ENCODE data around the gene SV2B. TPM values are rescaled to one million over a fixed set of nuclear protein-coding genes. Genes with fewer than 3 reads are reported as not detected.
"Not testable (repeated sequence)": the region's sequence is repeated elsewhere in the genome, so short reads cannot be mapped to it uniquely, and the experiment has no call there.

The SV2B gene
- polyA plus RNA-seq, 1 donor: 2.4 TPM

DNA sequence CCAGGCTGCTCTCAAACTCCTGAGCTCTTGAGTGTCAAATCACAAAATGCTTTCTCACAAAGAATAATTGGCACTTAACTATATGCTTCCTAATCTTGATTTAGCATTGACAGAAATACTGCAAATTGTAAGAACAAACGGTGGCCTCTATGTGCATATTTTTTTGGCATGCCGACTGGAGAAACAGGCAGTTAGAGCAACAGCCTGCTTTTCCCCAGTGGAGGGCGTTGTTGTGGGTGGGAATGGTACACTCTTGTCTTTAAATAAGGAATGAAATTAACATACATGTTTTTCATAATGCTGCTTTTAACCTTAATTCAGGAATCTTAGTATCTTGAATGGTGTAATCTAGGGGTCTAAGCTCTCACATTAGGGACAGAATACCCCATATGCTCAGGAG lies 31.1 kb upstream of the SV2B start:
- Histone ChIP-seq H3K9me3 (ENCODE audit: control insufficient read depth, low read depth, low read length) (no peaks in the 10 kb centered on the region), H3K27ac (ENCODE audit: low read length) (no peak overlapping the region), H3K27me3 (ENCODE audit: control insufficient read depth, insufficient read depth, low read length) (peaks cover 6% of the 10 kb centered on the region), H3K4me3 (ENCODE audit: low read length) (no peak overlapping the region), H3K4me1 (ENCODE audit: control insufficient read depth, insufficient read depth, low read length) (no peaks in the 10 kb centered on the region), H3K36me3 (ENCODE audit: control insufficient read depth, insufficient read depth, low read length) (no peaks in the 10 kb centered on the region)
- no peak for DNase-seq
- no CpG with 5 or more reads among the region's 3 CpGs for WGBS (ENCODE audit: insufficient coverage, low lambda C conversion rate)

DNA sequence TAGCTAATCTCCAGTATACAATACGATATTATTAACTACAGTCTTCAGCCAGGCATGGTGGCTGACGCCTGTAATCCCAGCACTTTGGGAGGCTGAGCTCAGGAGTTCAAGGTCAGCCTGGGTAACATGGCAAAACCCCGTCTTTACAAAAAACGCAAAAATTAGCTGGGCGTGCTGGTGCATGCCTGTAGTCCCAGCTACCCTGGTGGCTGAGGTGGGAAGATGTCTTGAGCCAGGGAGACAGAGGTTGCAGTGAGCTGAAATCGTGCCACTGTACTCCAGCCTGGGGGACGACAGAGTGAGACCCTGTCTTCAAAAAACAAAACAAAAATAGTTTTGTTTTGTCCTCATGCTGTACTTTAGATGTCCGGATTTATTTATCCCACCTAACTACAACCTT lies 29.2 kb upstream of the SV2B start:
- no peak overlapping the region for H3K4me3 ChIP-seq (ENCODE audit: low read length)
- no peaks in the 10 kb centered on the region for H3K9me3 ChIP-seq (ENCODE audit: control insufficient read depth, low read depth, low read length)
- H3K27ac ChIP-seq (ENCODE audit: low read length): no peak overlapping the region
- H3K36me3 ChIP-seq (ENCODE audit: control insufficient read depth, insufficient read depth, low read length): no peaks in the 10 kb centered on the region
- H3K27me3 ChIP-seq (ENCODE audit: control insufficient read depth, insufficient read depth, low read length): peaks cover 2% of the 10 kb centered on the region
- WGBS (ENCODE audit: insufficient coverage, low lambda C conversion rate): 67% methylated on average over 1 of the region's 8 CpGs
- H3K4me1 ChIP-seq (ENCODE audit: control insufficient read depth, insufficient read depth, low read length): no peaks in the 10 kb centered on the region
- DNase-seq: no peak

DNA sequence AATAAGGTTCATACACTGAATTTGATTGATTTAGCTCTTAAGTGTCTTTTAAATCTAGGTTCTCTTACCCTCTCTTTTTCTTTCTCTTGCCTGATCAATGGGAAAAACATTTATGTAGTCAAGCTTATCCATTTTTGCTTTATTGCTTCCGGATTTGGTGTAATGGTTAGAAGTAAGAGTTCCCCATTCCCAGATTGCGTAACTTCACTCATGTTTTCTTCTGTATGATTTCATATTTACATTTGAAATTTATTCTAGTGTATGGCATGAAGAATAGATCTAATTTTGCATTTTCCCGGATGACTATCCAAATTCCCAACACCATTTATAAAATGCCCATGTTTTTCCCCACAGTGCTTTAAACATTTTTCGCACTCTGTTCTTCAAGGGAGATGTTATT lies 27.9 kb upstream of the SV2B start:
- Histone ChIP-seq H3K27me3 (ENCODE audit: control insufficient read depth, insufficient read depth, low read length) (peaks cover 2% of the 10 kb centered on the region), H3K27ac (ENCODE audit: low read length) (no peak overlapping the region), H3K4me3 (ENCODE audit: low read length) (no peak overlapping the region), H3K36me3 (ENCODE audit: control insufficient read depth, insufficient read depth, low read length) (no peaks in the 10 kb centered on the region), H3K4me1 (ENCODE audit: control insufficient read depth, insufficient read depth, low read length) (no peaks in the 10 kb centered on the region), H3K9me3 (ENCODE audit: control insufficient read depth, low read depth, low read length) (no peaks in the 10 kb centered on the region)
- DNase-seq: no peak
- WGBS (ENCODE audit: insufficient coverage, low lambda C conversion rate): 94% methylated on average over 3 of the region's 4 CpGs

DNA sequence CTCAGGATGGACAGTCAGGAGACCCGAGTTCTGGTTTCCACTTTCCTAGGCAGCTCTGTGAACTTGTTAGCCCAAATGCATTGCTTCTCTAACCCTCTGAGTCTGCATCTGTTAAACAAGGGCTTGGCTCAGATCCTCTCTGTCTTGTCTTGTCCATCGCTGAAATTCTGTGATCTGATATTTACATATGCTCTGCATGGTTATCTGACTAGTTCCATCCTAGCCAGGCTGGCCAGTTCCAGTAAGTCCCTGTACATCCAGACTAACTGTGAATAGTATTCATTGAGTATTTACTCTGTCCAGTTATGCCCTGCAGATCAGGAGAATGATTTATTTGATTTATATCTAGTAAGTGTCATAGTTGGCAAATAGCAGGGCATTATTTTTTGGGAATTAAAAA lies 27.0 kb upstream of the SV2B start:
- H3K27ac ChIP-seq (ENCODE audit: low read length): no peak overlapping the region
- no peaks in the 10 kb centered on the region for H3K9me3 ChIP-seq (ENCODE audit: control insufficient read depth, low read depth, low read length)
- WGBS (ENCODE audit: insufficient coverage, low lambda C conversion rate): no CpG with 5 or more reads among the region's 2 CpGs
- no peaks in the 10 kb centered on the region for H3K36me3 ChIP-seq (ENCODE audit: control insufficient read depth, insufficient read depth, low read length)
- peaks cover 2% of the 10 kb centered on the region for H3K27me3 ChIP-seq (ENCODE audit: control insufficient read depth, insufficient read depth, low read length)
- no peaks in the 10 kb centered on the region for H3K4me1 ChIP-seq (ENCODE audit: control insufficient read depth, insufficient read depth, low read length)
- no peak overlapping the region for H3K4me3 ChIP-seq (ENCODE audit: low read length)
- no peak for DNase-seq

- Histone ChIP-seq H3K27me3 (ENCODE audit: control insufficient read depth, insufficient read depth, low read length) (peaks cover 2% of the 10 kb centered on the region), H3K36me3 (ENCODE audit: control insufficient read depth, insufficient read depth, low read length) (no peaks in the 10 kb centered on the region), H3K4me3 (ENCODE audit: low read length) (no peak overlapping the region), H3K9me3 (ENCODE audit: control insufficient read depth, low read depth, low read length) (no peaks in the 10 kb centered on the region), H3K27ac (ENCODE audit: low read length) (no peak overlapping the region), H3K4me1 (ENCODE audit: control insufficient read depth, insufficient read depth, low read length) (no peaks in the 10 kb centered on the region)
- 100% methylated on average over 1 of the region's 1 CpG for WGBS (ENCODE audit: insufficient coverage, low lambda C conversion rate)
- no peak for DNase-seq
These were observed 26.3 kb upstream of the SV2B start for GRCh38 chr15:91073768-91074167.

- no peak for DNase-seq
- Histone ChIP-seq H3K36me3 (ENCODE audit: control insufficient read depth, insufficient read depth, low read length) (no peaks in the 10 kb centered on the region), H3K27ac (ENCODE audit: low read length) (no peak overlapping the region), H3K27me3 (ENCODE audit: control insufficient read depth, insufficient read depth, low read length) (peaks cover 2% of the 10 kb centered on the region), H3K4me1 (ENCODE audit: control insufficient read depth, insufficient read depth, low read length) (no peaks in the 10 kb centered on the region), H3K9me3 (ENCODE audit: control insufficient read depth, low read depth, low read length) (no peaks in the 10 kb centered on the region), H3K4me3 (ENCODE audit: low read length) (no peak overlapping the region)
- no CpG with 5 or more reads among the region's 1 CpG for WGBS (ENCODE audit: insufficient coverage, low lambda C conversion rate)
These were observed 24.3 kb upstream of the SV2B start for GRCh38 chr15:91075739-91076138.

- no peaks in the 10 kb centered on the region for H3K27me3 ChIP-seq (ENCODE audit: control insufficient read depth, insufficient read depth, low read length)
- H3K27ac ChIP-seq (ENCODE audit: low read length): no peak overlapping the region
- DNase-seq: no peak
- no peaks in the 10 kb centered on the region for H3K9me3 ChIP-seq (ENCODE audit: control insufficient read depth, low read depth, low read length)
- no peak overlapping the region for H3K4me3 ChIP-seq (ENCODE audit: low read length)
- H3K4me1 ChIP-seq (ENCODE audit: control insufficient read depth, insufficient read depth, low read length): no peaks in the 10 kb centered on the region
- H3K36me3 ChIP-seq (ENCODE audit: control insufficient read depth, insufficient read depth, low read length): no peaks in the 10 kb centered on the region
These were observed 23.0 kb upstream of the SV2B start for GRCh38 chr15:91077029-91077428.

GRCh38 chr15:91093866-91094265 lies 6.2 kb upstream of the SV2B start:
- H3K4me3 ChIP-seq (ENCODE audit: low read length); H3K9me3 ChIP-seq (ENCODE audit: control insufficient read depth, low read depth, low read length); H3K36me3 ChIP-seq (ENCODE audit: control insufficient read depth, insufficient read depth, low read length); H3K4me1 ChIP-seq (ENCODE audit: control insufficient read depth, insufficient read depth, low read length); DNase-seq; H3K27ac ChIP-seq (ENCODE audit: low read length): not testable (repeated sequence)
- WGBS (ENCODE audit: insufficient coverage, low lambda C conversion rate): no CpG with 5 or more reads among the region's 4 CpGs
- peaks cover 13% of the 10 kb centered on the region for H3K27me3 ChIP-seq (ENCODE audit: control insufficient read depth, insufficient read depth, low read length)

- H3K27me3 ChIP-seq (ENCODE audit: control insufficient read depth, insufficient read depth, low read length): peaks cover 55% of the 10 kb centered on the region
These were observed 1.6 kb upstream of the SV2B start for GRCh38 chr15:91098451-91098850.

DNA sequence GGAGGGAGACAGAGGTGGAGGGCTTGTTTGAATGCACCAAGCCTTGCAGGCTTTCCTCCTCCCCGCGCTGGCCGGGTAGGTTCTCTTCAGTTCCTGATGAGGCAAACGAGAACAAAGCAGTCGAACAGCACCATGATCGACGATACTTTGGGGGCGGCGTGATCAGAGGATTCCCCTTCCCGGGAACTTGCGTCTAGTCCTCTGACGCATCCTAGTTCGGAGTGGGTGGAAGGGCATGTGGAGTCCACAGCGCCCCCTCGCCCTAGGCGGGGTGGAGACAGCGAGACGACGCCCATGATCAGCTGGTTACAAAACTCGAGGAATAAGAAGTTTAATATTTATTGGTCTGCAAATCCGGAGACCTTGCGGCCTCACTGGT lies 452 bp upstream of the SV2B start:
- Histone ChIP-seq H3K27ac (ENCODE audit: low read length) (no peak overlapping the region), H3K36me3 (ENCODE audit: control insufficient read depth, insufficient read depth, low read length) (no peaks in the 10 kb centered on the region), H3K4me1 (ENCODE audit: control insufficient read depth, insufficient read depth, low read length) (no peaks in the 10 kb centered on the region), H3K4me3 (ENCODE audit: low read length) (no peak overlapping the region), H3K27me3 (ENCODE audit: control insufficient read depth, insufficient read depth, low read length) (peaks cover 63% of the 10 kb centered on the region), H3K9me3 (ENCODE audit: control insufficient read depth, low read depth, low read length) (no peaks in the 10 kb centered on the region)
- no CpG with 5 or more reads among the region's 22 CpGs for WGBS (ENCODE audit: insufficient coverage, low lambda C conversion rate)
- DNase-seq: peak; percentile 17 to 41

More at GRCh38 chr15:91098451-91098850, 1.6 kb upstream of the SV2B start:
- no peaks in the 10 kb centered on the region for H3K36me3 ChIP-seq (ENCODE audit: control insufficient read depth, insufficient read depth, low read length)
- no peaks in the 10 kb centered on the region for H3K9me3 ChIP-seq (ENCODE audit: control insufficient read depth, low read depth, low read length)
- no peak overlapping the region for H3K4me3 ChIP-seq (ENCODE audit: low read length)
- H3K4me1 ChIP-seq (ENCODE audit: control insufficient read depth, insufficient read depth, low read length): no peaks in the 10 kb centered on the region
- no peak overlapping the region for H3K27ac ChIP-seq (ENCODE audit: low read length)
- DNase-seq: no peak
- WGBS (ENCODE audit: insufficient coverage, low lambda C conversion rate): 100% methylated on average over 1 of the region's 6 CpGs

DNA sequence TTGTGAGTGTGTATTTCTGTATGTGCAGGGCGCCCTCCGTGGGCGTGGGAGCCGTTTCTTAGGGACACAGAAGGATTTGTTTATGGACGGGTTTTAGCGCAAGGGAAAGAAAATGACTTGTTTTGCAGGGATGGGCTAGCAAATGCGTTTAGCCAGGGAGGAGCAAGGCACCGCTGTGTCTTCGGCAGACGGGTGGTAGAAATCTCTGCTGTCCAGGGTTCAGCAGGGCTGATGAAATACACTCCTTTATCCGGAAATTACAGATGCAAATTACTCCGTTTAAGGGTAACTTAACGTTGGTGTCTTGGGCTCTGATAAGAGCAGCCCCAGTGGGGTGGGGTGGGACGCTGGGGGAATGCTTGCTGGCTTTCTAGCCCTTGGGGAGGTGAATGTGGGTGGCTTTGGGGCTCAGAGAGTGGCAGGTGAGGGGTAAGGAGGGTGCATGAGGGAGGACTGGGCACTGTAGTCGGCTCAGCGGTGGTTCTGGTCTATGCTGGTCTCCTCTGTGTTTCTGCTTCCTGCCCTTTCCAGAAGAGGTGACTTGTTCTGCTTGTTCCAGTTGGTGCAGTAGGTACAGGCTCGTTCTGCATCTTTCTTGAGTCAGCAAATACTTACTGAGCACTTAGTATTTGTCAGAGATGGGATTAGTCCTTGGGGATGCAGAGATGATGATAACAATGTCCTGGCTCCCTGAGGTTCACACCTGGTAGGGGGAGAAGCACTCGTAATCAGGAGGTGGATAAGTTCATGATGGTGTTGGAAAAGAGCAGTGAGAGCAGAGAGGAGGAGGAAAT lies 954 bp downstream of the SV2B start:
- no peak overlapping the region for H3K27ac ChIP-seq (ENCODE audit: low read length)
- WGBS (ENCODE audit: insufficient coverage, low lambda C conversion rate): 40% methylated on average over 1 of the region's 18 CpGs
- H3K4me1 ChIP-seq (ENCODE audit: control insufficient read depth, insufficient read depth, low read length): no peaks in the 10 kb centered on the region
- H3K27me3 ChIP-seq (ENCODE audit: control insufficient read depth, insufficient read depth, low read length): peaks cover 69% of the 10 kb centered on the region
- peak overlapping the region; percentile 30 for H3K4me3 ChIP-seq (ENCODE audit: low read length)
- no peak for DNase-seq
- H3K36me3 ChIP-seq (ENCODE audit: control insufficient read depth, insufficient read depth, low read length): no peaks in the 10 kb centered on the region
- no peaks in the 10 kb centered on the region for H3K9me3 ChIP-seq (ENCODE audit: control insufficient read depth, low read depth, low read length)

Data from large intestine (tissue), 3 donors.